ENCODE measurements around the gene DYNC2LI1.

The DYNC2LI1 gene

GRCh38 chr2:43764086-43764705 lies 9.6 kb upstream of the DYNC2LI1 start:
- no peak for DNase-seq

- DNase-seq: no peak
These were observed 7.8 kb upstream of the DYNC2LI1 start for GRCh38 chr2:43766006-43766405.

- no peak for DNase-seq
These were observed 778 bp downstream of the DYNC2LI1 start for GRCh38 chr2:43774617-43775016.

- no peak for DNase-seq
These were observed 2.5 kb downstream of the DYNC2LI1 start for GRCh38 chr2:43776324-43776723.

DNA sequence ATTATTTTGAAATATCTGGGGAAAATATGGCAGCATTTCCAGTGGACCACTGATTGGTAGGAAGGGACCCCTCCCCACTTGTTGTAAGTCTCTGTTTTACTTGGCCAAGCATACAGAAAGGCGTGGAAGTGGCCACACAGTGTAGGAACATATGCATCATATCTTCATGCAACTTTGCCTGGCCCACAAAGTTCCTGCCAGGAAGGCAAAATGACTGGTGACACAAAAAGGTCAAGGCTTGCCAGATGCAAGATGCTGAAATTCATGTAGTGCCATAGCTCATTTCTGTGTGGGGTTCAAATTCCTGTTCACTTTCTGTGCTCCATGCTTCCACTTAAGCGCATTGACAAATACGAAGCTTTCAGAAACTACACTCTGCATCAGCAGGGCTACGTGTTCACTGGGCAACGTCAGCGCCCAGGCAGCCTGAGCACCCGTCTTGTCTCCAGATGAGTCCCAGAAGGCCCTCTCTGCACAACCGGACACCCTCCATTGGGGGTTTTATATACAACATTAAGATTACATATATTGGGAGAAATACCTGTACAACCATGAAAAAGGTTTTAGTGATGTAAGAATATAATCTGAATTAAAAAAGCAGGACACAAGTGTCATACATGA lies 3.6 kb downstream of the DYNC2LI1 start:
- no peak for DNase-seq

DNA sequence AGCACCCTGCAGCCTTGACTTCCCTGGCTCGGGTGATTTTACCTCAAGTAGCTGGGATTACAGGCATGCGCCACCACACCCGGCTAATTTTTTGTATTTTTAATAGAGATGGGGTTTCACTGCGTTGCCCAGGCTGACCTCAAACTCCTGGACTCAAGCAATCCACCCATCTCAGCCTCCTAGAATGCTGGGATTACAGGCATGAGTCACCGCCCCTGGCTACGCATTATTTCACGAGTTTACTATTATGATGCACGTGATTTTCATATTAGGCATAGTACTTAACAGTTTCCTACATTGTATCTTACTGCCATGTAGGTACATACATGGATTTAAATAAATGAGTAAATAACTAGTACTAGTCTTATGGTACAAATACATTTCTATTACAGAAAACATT lies 4.4 kb downstream of the DYNC2LI1 start:
- no peak for DNase-seq

GRCh38 chr2:43787895-43788294 lies 14.1 kb downstream of the DYNC2LI1 start:
- DNase-seq: no peak

DNA sequence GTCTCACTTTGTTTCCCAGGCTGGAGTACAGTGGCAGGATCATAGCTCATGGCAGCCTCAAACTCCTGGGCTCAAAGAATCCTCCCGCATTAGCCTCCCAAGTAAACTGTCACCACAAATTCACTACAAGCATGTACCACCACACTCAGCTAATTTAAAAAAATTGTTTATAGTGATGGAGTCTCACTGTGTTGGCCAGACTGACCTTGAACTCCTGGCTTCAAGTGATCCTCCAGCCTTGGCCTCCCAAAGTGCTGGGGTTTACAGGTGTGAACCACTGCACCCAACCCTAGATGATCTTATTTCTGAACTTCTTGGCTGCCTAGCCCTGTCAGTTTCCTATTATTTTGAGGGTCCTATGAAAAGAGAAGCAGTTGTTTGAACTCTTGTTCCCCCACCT lies 14.8 kb downstream of the DYNC2LI1 start:
- DNase-seq: no peak

- no peak for DNase-seq
These were observed 16.3 kb downstream of the DYNC2LI1 start for GRCh38 chr2:43790147-43790546.

DNA sequence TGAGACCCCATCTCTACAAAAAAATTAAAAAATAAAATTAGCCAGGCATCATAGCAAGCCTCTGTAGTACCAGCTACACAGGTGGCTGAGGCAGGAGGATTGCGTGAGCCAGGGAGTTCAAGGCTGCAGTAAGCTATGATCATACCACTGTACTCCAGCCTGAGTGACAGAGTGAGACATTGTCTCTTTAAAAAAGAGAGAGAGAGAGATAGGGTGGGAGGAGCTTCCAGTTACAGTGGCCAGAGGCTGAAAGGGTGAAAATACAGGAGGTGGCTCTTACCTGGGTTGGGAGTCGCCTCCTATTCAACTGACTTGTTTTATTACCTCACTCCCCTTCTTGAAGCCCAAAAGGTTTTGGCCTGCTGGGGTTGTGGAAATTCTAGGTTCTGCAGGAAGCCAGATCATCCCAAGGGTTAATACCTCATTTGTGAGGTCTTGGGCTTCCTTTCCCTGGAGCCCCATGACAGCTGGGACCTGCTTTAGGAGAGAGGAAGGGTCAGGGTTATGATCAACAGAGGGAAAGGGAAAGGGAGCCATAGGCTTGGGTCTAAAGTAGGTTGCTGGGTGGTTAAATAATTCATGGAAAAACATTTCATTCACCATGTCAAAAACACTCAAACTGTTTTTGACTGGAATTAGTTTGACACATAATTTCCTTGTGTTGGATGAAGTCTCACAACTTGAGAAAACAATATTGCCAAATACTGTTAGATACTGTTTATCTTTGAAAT lies 17.4 kb downstream of the DYNC2LI1 start:
- no peak for DNase-seq

DNA sequence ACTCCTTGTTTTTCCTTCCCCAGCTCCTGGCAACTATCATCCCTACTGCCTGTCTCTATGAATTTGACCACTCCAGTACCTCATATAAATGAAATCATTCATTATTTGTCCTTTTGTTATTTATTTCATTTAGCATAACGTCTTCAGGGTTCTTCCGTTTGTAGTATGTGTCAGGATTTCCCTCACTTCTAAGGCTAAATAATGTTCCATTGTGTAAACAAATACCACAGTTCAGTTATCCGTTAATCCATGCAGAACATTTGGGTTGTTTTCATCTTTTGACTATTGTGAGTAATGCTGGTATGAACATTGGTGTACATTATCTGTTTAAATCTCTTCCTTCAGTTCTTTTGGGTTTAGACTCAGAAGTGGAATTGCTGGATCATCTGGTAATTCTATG lies 18.8 kb downstream of the DYNC2LI1 start:
- DNase-seq: no peak

GRCh38 chr2:43794956-43795355 lies 21.1 kb downstream of the DYNC2LI1 start:
- DNase-seq: no peak

DNA sequence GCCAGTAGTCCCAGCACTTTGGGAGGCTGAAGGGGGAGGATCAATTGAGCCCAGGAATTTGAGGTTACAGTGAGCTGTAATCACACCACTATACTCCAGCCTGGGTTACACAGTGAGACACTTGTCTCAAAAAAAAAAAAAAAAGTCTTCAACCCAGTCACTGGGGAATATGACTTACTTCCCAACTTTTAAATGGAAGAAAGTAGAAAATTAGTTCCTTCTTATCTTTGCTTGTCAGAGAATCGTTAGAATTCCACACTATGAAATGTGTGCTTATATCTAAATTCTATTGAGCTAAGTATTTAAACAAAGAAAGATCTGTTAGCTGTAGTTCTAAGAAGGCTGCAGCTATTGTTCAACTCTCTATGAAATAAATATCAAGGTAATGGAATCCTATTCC lies 22.4 kb downstream of the DYNC2LI1 start:
- no peak for DNase-seq

- DNase-seq: no peak
These were observed 24.5 kb downstream of the DYNC2LI1 start for GRCh38 chr2:43798300-43798699.

GRCh38 chr2:43800894-43801293 lies 27.1 kb downstream of the DYNC2LI1 start:
- DNase-seq: no peak

GRCh38 chr2:43802135-43802534 lies 28.3 kb downstream of the DYNC2LI1 start:
- no peak for DNase-seq

DNA sequence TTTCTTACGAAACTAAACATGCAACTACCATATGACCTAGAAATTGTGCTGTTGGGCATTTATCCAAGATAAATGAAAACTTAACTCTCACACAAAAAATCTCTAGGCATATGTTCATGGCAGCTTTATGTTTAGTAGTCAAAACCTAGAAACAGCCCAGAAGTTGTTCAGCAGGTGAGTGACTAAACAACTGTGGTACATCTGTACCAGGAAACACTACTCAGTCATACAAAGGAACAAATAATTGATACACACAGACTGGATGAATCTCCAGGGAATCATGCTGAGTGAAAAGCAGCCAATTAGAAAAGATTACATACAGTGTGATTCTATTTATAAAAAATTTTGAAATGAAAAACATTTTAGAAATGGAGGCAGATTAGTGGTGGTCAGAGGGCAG lies 29.3 kb downstream of the DYNC2LI1 start:
- no peak for DNase-seq

DNA sequence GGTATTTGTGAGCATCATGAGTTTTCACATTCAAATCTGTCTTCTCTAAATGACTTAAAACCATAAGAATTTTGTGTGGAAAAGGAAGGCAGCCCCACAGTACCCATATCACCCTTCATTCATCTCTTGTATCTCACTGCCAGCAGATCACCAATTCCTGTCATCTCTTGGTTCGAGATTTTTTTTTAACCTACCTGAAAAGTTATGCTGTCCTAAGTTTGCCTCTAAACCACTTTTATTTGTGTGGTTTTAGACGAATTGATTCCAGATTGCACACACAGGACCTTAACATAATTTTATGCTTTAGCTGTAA lies 32.8 kb downstream of the DYNC2LI1 start:
- DNase-seq: no peak

GRCh38 chr2:43810452-43810851 lies 36.6 kb downstream of the DYNC2LI1 start:
- no peak for DNase-seq

GRCh38 chr2:43810888-43811287 lies 37.0 kb downstream of the DYNC2LI1 start:
- no peak for DNase-seq

DNA sequence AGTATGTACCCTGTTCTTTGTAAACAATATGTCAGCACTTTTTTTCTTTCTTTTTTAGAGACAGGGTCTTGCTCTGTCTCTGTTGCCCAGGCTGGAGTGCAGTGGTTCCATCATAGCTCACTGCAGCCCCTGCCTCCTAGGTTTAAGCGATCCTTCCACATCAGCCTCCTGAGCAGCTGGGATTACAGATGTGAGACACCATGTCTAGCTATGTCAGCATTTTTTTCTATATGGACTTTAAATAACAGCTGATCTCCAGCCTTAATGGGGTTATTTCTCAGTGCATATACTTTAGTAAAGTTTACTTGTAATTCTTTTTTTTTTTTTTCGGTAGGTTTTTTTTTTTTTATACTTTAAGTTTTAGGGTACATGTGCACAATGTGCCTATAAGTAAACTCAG lies 38.2 kb downstream of the DYNC2LI1 start:
- no peak for DNase-seq

DNA sequence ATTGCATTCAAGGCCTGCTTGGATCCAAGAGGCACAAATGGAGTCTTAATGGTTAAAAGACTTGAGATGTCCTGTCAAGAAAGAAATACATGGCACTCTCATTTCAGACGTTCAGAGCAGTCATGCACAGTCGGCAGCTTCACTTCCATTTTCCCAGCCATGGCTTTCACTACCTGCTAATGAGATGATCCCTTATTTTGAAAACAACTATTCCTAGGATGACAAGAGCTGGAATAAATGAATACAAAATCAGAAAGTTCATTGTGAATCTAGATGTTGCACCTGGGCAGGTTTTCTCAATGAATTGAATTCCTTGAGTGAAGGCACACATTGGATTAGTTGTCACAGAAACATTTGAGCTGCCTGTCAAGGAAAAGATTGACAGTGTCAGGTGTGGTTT lies 39.1 kb downstream of the DYNC2LI1 start:
- no peak for DNase-seq

- DNase-seq: no peak
These were observed 40.9 kb downstream of the DYNC2LI1 start for GRCh38 chr2:43814711-43815110.

DNA sequence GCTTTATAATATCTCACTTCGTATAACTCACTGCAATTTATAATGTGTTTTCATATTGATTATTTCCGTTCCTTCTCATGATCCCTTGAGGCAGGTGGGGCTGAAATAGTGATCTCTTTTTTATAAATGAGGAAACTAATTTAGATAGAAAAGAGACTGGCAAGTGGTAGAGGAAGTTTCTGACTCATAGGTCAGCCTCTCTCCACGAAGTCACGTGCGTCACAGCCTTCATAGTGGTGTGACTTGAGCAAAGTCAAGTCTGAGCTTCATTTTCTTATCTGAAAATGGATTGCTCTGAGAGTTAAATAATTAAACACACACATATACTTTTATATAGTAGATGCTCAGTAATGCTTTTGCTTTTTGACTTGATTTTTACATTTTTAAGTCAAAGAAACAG lies 44.9 kb downstream of the DYNC2LI1 start:
- DNase-seq: no peak

Measured in DMS153 (cell line).